Peyer's patch (tissue), 4 donors: ENCODE results near the gene LYRM1.

ENCODE experiments used
- POLR2A ChIP-seq, 2 donors: fragments of 450-650 bp; IDR thresholded peaks; one replicate each; pipeline ENCODE4 v1.5.1; 2017; ENCODE audit warnings: antibody characterized with exemption in 2 of 2, mild to moderate bottlenecking in 2 of 2, moderate library complexity in 2 of 2
- TF ChIP-seq, protein P1 (sequence below), 6 experiments: fragments of 450-650 bp in 4 of 6; fragments of 200-600 bp in 2 of 6; sonication (generic) in 1 of 6; IDR thresholded peaks; one replicate each; pipeline ENCODE4 v1.5.1; 2017 to 2019; ENCODE audit warnings: antibody characterized with exemption in 6 of 6, mild to moderate bottlenecking in 3 of 6, moderate library complexity in 1 of 6

DNA sequence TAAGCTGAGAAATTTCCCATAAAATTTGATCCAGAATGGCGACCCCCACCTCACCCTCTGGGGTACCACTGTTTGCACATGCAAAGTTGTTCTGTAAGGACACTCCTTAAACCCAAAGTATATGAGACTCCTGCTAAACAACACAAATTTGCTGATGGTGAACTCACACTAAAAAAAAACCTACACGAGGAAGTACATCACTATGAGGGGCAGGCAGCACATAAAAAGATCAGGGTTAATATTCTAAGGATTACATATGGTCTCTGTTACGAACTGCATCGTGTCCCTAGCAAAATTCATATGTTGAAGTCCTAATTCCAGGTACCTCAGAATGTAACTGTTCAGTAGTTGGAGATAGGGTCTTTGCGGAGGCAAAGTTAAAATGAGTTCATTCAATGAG, 60.3 kb downstream of the LYRM1 start:
- TF ChIP-seq, protein P1, sequence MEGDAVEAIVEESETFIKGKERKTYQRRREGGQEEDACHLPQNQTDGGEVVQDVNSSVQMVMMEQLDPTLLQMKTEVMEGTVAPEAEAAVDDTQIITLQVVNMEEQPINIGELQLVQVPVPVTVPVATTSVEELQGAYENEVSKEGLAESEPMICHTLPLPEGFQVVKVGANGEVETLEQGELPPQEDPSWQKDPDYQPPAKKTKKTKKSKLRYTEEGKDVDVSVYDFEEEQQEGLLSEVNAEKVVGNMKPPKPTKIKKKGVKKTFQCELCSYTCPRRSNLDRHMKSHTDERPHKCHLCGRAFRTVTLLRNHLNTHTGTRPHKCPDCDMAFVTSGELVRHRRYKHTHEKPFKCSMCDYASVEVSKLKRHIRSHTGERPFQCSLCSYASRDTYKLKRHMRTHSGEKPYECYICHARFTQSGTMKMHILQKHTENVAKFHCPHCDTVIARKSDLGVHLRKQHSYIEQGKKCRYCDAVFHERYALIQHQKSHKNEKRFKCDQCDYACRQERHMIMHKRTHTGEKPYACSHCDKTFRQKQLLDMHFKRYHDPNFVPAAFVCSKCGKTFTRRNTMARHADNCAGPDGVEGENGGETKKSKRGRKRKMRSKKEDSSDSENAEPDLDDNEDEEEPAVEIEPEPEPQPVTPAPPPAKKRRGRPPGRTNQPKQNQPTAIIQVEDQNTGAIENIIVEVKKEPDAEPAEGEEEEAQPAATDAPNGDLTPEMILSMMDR (IDR thresholded peaks at IDR 0.05), result no peak
- TF ChIP-seq POLR2A (IDR thresholded peaks at IDR 0.05), result no peak
